Sigmoid colon (tissue), 3 donors: ENCODE measurements around the gene BEST1.

Experiments
- POLR2A ChIP-seq, 2 donors: fragments of 450-650 bp; IDR thresholded peaks; one replicate each; pipeline ENCODE4 v1.6.1; 2016; ENCODE audit warnings: antibody characterized with exemption in 2 of 2, mild to moderate bottlenecking in 2 of 2, moderate library complexity in 2 of 2
- TF ChIP-seq, protein P1 (sequence below), 4 experiments: fragments of 450-650 bp in 3 of 4; fragments of 200-600 bp in 1 of 4; IDR thresholded peaks; one replicate each; pipeline ENCODE4 v1.5.1; 2016 to 2019; ENCODE audit warnings: antibody characterized with exemption in 4 of 4, mild to moderate bottlenecking in 3 of 4, moderate library complexity in 2 of 4

DNA sequence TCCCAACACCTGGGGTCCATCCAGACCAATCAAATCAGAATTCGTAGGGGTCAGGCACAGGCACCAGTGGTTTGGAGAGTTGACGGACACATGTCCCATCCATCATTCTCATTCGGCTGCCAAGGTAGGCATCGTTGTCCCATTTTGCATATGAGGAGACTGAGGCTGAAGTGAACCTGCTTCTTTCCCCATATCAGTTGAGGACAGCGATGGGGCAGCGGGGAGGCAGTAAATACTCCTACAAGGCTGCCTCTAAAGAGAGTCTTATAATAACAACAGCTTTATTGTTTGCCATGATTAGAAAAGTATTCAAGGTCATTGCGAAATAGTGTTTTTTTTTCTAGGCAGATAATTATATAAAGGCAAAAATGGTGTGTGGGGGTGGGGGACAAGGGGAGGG lies 1.6 kb upstream of the BEST1 start:
- TF ChIP-seq, protein P1, sequence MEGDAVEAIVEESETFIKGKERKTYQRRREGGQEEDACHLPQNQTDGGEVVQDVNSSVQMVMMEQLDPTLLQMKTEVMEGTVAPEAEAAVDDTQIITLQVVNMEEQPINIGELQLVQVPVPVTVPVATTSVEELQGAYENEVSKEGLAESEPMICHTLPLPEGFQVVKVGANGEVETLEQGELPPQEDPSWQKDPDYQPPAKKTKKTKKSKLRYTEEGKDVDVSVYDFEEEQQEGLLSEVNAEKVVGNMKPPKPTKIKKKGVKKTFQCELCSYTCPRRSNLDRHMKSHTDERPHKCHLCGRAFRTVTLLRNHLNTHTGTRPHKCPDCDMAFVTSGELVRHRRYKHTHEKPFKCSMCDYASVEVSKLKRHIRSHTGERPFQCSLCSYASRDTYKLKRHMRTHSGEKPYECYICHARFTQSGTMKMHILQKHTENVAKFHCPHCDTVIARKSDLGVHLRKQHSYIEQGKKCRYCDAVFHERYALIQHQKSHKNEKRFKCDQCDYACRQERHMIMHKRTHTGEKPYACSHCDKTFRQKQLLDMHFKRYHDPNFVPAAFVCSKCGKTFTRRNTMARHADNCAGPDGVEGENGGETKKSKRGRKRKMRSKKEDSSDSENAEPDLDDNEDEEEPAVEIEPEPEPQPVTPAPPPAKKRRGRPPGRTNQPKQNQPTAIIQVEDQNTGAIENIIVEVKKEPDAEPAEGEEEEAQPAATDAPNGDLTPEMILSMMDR (IDR thresholded peaks at IDR 0.05), result no peak
- TF ChIP-seq POLR2A (IDR thresholded peaks at IDR 0.05), result no peak
